Loucy (cell line): ENCODE results near the gene TOB2.

Experiments used
- H2AFZ ChIP-seq: fragments of 200-600 bp; sonication (generic); 2 replicates; pipeline ENCODE4 v1.6.0; 2016; ENCODE audit warnings: antibody characterized with exemption, mild to moderate bottlenecking, low read length, moderate library complexity
- H3F3A ChIP-seq: fragments of 200-600 bp; 2 replicates; pipeline ENCODE4 v1.6.0; 2016; ENCODE audit warnings: antibody characterized with exemption, low read depth, mild to moderate bottlenecking
- H3K27me3 ChIP-seq: fragments of 200-600 bp; sonication (generic); 2 replicates; pipeline ENCODE4 v1.6.1; 2014; ENCODE audit warnings: low read length, mild to moderate bottlenecking; ENCODE audit not compliant: insufficient read depth, poor library complexity, severe bottlenecking
- H3K36me3 ChIP-seq: fragments of 200-600 bp; sonication (generic); 2 replicates; pipeline ENCODE4 v1.6.1; 2016; ENCODE audit warnings: low read length; ENCODE audit not compliant: insufficient read depth
- H3K4me1 ChIP-seq: fragments of 200-600 bp; sonication (generic); 2 replicates; pipeline ENCODE4 v1.5.1; 2014; ENCODE audit warnings: low read length, mild to moderate bottlenecking; ENCODE audit not compliant: insufficient read depth, poor library complexity, severe bottlenecking
- H3K4me2 ChIP-seq: fragments of 200-600 bp; sonication (generic); 2 replicates; pipeline ENCODE4 v1.6.0; 2014; ENCODE audit warnings: antibody characterized with exemption, low read length, low read depth, mild to moderate bottlenecking; ENCODE audit not compliant: poor library complexity, severe bottlenecking
- H3K4me3 ChIP-seq: fragments of 200-600 bp; sonication (generic); 2 replicates; pipeline ENCODE4 v1.5.1; 2014; ENCODE audit warnings: low read length, mild to moderate bottlenecking, mixed read lengths; ENCODE audit not compliant: poor library complexity, severe bottlenecking
- H3K79me2 ChIP-seq: fragments of 200-600 bp; sonication (generic); 2 replicates; pipeline ENCODE4 v1.6.1; 2014; ENCODE audit warnings: low read length; ENCODE audit not compliant: insufficient read depth
- H3K9ac ChIP-seq: fragments of 200-600 bp; sonication (generic); 2 replicates; pipeline ENCODE4 v1.6.0; 2014; ENCODE audit warnings: mild to moderate bottlenecking, low read depth, low read length, moderate library complexity; ENCODE audit not compliant: poor library complexity, severe bottlenecking
- H3K9me2 ChIP-seq: fragments of 200-600 bp; sonication (generic); replicated peaks from 2 replicates; pipeline ENCODE4 v1.6.1; 2016; ENCODE audit warnings: low read depth, low read length, mixed read lengths
- H3K9me3 ChIP-seq: fragments of 200-600 bp; sonication (generic); 2 replicates; pipeline ENCODE4 v1.6.1; 2014; ENCODE audit warnings: mild to moderate bottlenecking, antibody characterized with exemption, low read length, low read depth; ENCODE audit not compliant: insufficient read depth
- H4K20me1 ChIP-seq: fragments of 200-600 bp; sonication (generic); 2 replicates; pipeline ENCODE4 v1.6.0; 2014; ENCODE audit warnings: antibody characterized with exemption, low read length, mild to moderate bottlenecking; ENCODE audit not compliant: insufficient read depth, poor library complexity, severe bottlenecking
- EZH2phosphoT487 ChIP-seq: fragments of 200-600 bp; IDR thresholded peaks from 2 replicates; pipeline ENCODE4 v1.6.1; 2018; ENCODE audit warnings: antibody characterized with exemption, mild to moderate bottlenecking, moderate library complexity, borderline replicate concordance
- TF ChIP-seq, protein P1 (sequence below): fragments of 200-600 bp; sonication (generic); conservative IDR thresholded peaks from 2 replicates; pipeline ENCODE4 v1.5.1; 2014; ENCODE audit warnings: mild to moderate bottlenecking, antibody characterized with exemption, low read length

Gene TOB2

DNA sequence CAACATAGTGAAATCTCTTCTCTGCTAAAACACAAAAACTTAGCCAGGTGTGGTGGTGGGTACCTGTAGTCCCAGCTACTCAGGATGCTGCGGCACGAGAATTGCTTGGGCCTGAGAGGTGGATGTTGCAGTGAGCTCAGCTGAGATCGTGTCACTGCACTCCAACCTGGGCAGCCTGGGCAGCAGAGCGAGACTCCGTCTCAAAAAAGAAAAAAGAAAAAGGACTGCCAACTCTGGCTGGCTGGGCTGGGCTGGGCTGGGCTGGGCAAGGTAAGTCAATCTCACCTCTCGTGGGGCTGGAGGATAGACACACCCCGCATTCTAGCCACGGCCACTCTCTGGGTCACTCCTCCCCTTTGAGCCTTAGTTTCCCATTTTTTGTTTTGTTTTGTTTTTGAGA, 37.9 kb downstream of the TOB2 start:
- H3K36me3 ChIP-seq: no peaks in the 10 kb centered on the region
- H4K20me1 ChIP-seq: no peaks in the 10 kb centered on the region
- peaks cover 24% of the 10 kb centered on the region for H3K4me1 ChIP-seq
- no peaks in the 10 kb centered on the region for H3K9me3 ChIP-seq
- no peaks in the 10 kb centered on the region for H3K27me3 ChIP-seq
- H3K9ac ChIP-seq: no peak overlapping the region
- no peak for TF ChIP-seq EZH2phosphoT487
- TF ChIP-seq, protein P1, sequence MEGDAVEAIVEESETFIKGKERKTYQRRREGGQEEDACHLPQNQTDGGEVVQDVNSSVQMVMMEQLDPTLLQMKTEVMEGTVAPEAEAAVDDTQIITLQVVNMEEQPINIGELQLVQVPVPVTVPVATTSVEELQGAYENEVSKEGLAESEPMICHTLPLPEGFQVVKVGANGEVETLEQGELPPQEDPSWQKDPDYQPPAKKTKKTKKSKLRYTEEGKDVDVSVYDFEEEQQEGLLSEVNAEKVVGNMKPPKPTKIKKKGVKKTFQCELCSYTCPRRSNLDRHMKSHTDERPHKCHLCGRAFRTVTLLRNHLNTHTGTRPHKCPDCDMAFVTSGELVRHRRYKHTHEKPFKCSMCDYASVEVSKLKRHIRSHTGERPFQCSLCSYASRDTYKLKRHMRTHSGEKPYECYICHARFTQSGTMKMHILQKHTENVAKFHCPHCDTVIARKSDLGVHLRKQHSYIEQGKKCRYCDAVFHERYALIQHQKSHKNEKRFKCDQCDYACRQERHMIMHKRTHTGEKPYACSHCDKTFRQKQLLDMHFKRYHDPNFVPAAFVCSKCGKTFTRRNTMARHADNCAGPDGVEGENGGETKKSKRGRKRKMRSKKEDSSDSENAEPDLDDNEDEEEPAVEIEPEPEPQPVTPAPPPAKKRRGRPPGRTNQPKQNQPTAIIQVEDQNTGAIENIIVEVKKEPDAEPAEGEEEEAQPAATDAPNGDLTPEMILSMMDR: no peak
- H3K9me2 ChIP-seq: no peaks in the 10 kb centered on the region
- H3K79me2 ChIP-seq: peaks cover 11% of the 10 kb centered on the region
- no peak overlapping the region for H3K4me2 ChIP-seq
- H3F3A ChIP-seq: no peaks in the 10 kb centered on the region
- no peak overlapping the region for H3K4me3 ChIP-seq
- no peak overlapping the region for H2AFZ ChIP-seq

DNA sequence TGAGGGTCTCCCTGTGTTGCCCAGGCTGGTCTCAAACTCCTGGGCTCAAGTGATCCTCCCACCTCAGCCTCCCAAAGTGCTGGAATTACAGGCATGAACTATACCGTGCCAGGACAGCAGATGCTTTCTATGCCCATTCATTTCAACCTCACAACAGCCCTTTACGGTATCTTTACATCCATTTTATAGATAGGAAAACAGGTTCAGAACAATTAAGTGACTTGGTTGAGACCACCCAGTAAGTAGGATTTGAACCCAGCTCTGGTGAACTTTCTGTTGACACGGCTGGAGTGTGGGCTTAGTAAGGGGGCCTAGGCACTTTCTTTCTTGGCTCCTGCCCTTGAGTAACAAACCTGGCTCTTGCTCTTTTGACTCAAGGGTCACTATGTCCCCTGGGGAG, 39.2 kb downstream of the TOB2 start:
- Histone ChIP-seq H3K36me3 (no peaks in the 10 kb centered on the region), H4K20me1 (no peaks in the 10 kb centered on the region), H3K4me2 (no peak overlapping the region), H3K4me1 (peaks cover 16% of the 10 kb centered on the region), H3K9me3 (no peaks in the 10 kb centered on the region), H3F3A (no peaks in the 10 kb centered on the region), H3K9ac (no peak overlapping the region), H3K27me3 (no peaks in the 10 kb centered on the region), H3K9me2 (no peaks in the 10 kb centered on the region), H3K79me2 (peaks cover 4% of the 10 kb centered on the region), H2AFZ (no peak overlapping the region), H3K4me3 (no peak overlapping the region)
- TF ChIP-seq, protein P1: no peak
- no peak for TF ChIP-seq EZH2phosphoT487

DNA sequence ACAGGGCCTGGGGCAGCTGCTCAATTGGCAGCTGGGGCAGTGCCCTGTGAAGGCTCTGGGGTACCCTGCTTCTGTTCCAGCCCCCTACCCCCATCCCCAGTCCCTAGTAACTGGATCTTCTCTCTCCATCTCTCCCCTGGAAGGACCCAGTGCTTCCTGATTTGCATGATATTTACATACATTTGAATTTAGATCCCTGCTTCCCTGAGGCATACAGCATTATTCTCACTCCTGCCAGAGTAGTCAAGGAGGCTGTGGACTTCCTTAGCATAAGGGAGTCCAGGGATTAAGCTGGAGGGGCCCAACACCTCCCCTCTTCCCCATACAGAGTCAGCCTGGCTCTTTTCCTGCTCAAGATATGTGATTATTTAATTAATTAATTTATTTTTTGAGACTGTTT, 40.2 kb downstream of the TOB2 start:
- no peak overlapping the region for H3K4me2 ChIP-seq
- no peaks in the 10 kb centered on the region for H3K36me3 ChIP-seq
- no peaks in the 10 kb centered on the region for H3K9me2 ChIP-seq
- no peak overlapping the region for H2AFZ ChIP-seq
- peaks cover 8% of the 10 kb centered on the region for H3K4me1 ChIP-seq
- no peak overlapping the region for H3K9ac ChIP-seq
- H3K27me3 ChIP-seq: no peaks in the 10 kb centered on the region
- H3K4me3 ChIP-seq: no peak overlapping the region
- no peaks in the 10 kb centered on the region for H3K79me2 ChIP-seq
- no peaks in the 10 kb centered on the region for H4K20me1 ChIP-seq
- no peaks in the 10 kb centered on the region for H3K9me3 ChIP-seq
- H3F3A ChIP-seq: no peaks in the 10 kb centered on the region
- TF ChIP-seq, protein P1: no peak
- TF ChIP-seq EZH2phosphoT487: no peak
